ENCODE measurements around the gene RAB31.

RAB31 gene

DNA sequence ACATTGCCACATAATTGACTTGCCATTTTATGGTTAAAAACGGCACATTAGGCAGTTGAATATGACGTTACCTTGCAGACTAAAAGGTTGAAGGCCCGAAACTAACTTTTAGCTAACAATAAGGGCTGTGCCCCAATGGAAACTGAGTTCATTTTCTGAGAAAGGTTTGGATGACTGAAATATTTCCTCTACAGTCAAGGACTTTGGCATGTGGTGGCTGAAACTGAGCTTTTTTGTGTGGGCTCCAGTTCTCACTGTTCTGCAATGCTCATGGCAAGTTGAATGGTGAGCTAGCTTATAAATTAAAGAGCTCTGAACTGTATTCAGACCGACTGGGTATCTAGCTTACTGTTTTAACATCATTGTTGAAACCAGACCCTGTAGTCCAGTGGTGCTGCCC lies 153.8 kb downstream of the RAB31 start:
- DNase-seq (ENCODE audit: low read depth in 2 of 2) = no peak

GRCh38 chr18:9862686-9863085 lies 154.6 kb downstream of the RAB31 start:
- DNase-seq (ENCODE audit: low read depth in 2 of 2) = no peak

DNA sequence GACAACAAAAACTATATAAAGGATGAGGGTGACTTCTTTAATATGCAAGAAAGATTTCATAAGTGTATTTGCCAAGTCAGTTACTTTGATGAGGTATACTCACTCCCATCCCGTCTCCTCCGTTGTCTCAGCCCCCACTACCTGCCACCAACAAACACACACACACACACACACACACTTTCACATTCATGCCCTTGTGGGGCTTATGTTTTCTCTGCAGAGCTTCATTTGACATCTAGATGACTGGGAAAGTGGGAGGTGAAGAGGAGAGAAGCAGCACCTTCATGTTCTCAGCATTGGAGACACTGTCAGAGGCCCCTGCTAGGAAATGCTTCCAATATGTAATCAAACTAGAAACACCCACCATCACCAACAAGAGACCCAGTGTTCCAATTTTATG lies 155.2 kb downstream of the RAB31 start:
- DNase-seq (ENCODE audit: low read depth in 2 of 2) = no peak

GRCh38 chr18:9865764-9866490 lies 157.8 kb downstream of the RAB31 start:
- no peak for DNase-seq (ENCODE audit: low read depth in 2 of 2)

GRCh38 chr18:9866627-9867026 lies 158.5 kb downstream of the RAB31 start:
- DNase-seq (ENCODE audit: low read depth in 2 of 2) = no peak

- no peak for DNase-seq (ENCODE audit: low read depth in 2 of 2)
Observed at GRCh38 chr18:9867071-9867594, 159.0 kb downstream of the RAB31 start.

DNA sequence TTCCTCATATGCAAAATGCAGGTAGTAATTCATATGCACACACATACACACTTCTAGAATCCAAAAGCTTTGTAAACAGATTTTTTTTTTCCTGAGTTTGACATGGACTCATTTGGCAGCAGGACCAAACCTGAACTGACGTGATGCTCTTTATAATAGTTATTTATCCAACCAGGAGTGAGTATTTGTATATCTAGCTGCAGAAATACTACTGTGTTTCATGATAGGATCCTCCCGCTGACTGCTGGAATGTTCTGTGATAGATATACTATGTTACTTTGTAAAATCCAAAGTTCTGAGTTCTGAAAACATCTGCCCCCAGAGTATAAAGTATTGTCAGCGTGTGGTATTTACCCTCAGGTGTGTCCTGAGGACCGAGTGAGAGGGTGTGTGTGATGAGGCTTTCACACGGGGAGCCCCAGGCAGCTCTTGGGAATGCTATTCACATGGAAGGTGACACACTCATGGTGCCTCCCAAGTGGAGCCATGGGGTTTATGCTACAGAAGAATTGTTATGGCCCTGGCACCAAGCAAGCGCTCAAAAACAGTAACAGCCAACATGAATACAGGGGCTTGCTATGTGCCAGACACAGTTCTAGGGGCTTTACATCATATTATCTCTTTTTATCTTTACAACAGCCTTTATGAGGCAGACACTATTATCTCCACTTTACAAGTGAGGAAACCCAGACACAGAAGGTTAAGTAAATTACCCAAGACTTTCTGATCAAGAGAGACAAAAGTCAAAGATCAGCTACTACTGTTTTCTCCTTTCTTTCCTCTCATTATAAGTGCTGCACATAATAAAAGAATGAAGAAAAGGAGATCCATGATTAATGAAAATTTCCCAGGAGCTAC lies 161.0 kb downstream of the RAB31 start:
- no peak for DNase-seq (ENCODE audit: low read depth in 2 of 2)

DNA sequence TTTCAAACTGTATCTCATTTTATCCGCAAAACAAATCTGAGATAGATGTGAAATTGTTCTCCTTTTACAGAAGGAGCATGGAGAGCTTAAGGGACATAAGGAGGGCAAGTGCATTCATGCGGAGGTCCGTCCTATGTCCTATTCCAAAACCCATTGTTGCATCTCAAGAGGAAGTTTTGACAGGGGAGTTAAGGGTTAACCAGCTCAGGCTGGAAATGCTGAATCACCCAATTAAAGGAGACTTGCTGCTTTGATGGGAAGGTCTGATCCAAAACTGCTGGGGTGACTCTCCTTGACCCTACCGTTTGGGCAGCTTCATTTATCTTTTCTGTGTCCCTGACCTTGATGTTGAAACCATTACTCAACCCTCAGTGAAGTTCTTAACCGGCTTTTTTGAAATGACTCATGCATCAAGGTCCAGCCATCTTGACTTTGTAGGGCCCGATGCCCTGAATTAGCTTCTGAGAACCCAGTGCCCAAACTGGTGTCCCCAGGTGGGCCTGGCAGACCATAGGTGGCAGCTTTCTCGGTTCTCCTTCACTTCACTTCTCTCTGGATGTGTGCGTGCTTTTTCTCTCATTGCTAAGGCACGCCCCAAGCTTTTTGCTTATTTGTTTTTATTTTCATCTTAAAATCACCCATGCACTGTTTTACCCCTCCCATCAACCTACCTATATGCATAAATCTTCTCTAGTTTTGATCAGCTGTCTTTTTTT lies 161.8 kb downstream of the RAB31 start:
- no peak for DNase-seq (ENCODE audit: low read depth in 2 of 2)

- DNase-seq (ENCODE audit: low read depth in 2 of 2) = no peak
Observed at GRCh38 chr18:9870431-9871008, 162.4 kb downstream of the RAB31 start.

- no peak for DNase-seq (ENCODE audit: low read depth in 2 of 2)
Observed at GRCh38 chr18:9871244-9871746, 163.2 kb downstream of the RAB31 start.

DNA sequence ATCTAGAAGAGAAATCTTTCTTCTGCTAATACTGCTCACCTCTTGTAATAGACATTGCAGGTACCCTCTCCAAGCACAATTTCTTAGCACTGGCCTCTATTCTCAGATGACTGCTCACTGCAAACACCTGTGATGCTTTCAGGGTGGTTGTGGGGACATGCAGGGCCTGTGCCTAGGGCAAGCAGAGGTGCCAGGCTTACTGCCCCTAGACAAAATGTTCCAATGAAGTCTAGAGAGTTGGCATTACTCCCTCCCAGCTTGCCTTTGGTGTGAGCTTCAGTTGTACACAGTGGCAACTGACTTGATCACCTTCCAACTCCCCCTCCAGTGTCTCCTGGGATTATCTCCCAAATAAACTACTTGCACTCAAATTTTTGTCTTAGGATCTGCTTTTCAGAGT lies 164.7 kb downstream of the RAB31 start:
- no peak for DNase-seq (ENCODE audit: low read depth in 2 of 2)

- DNase-seq (ENCODE audit: low read depth in 2 of 2) = no peak
Observed at GRCh38 chr18:9874728-9875127, 166.6 kb downstream of the RAB31 start.

DNA sequence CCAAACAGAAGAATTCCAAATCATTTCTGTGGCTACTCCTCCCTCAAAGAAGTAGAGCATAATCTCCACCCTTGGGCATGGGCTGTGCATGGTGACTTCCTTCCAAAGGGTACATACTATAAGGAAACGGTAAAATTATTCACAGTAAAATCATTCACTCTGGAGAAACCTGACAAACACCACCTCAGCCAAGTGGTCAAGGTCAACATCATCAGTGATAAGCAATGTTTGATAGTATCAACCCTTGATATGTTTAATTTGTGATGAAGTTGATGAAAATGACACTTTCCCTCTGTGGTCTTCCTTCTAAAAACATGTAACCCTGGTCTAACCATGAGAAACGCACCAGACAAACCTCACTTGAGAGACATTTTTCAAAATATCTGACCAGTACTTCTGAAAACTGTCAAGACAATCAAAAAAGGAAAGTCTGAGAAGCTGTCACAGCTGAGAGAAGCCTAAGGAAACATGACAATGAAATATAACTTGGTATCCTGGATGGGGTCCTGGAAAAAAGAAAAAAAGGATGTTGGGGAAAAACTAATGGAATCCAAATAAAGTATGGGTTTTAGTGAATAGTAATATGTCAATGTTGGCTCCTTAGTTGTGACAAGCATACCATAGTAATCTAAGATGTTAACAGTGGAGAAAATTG lies 168.2 kb downstream of the RAB31 start:
- DNase-seq (ENCODE audit: low read depth in 2 of 2) = no peak

- no peak for DNase-seq (ENCODE audit: low read depth in 2 of 2)
Observed at GRCh38 chr18:9876867-9877654, 169.0 kb downstream of the RAB31 start.

GRCh38 chr18:9877655-9878014 lies 169.5 kb downstream of the RAB31 start:
- no peak for DNase-seq (ENCODE audit: low read depth in 2 of 2)

DNA sequence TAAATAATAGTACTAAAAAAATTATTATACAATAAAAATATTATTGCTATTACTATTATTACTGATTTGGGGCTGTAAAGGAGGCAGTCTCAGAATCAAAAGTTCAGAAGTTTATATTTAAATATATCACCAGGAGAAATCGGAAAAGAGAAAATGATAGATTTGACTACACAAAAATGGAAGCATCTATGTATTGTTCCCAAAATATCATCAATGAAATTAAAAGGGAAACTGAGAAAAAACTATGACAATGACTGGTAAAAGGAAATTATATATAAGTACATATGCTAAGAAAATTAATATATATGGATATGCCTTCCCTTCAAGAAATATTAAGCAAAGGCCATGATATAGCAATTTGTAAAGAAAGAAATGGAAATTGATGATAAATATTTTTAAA lies 170.0 kb downstream of the RAB31 start:
- DNase-seq (ENCODE audit: low read depth in 2 of 2) = no peak

DNA sequence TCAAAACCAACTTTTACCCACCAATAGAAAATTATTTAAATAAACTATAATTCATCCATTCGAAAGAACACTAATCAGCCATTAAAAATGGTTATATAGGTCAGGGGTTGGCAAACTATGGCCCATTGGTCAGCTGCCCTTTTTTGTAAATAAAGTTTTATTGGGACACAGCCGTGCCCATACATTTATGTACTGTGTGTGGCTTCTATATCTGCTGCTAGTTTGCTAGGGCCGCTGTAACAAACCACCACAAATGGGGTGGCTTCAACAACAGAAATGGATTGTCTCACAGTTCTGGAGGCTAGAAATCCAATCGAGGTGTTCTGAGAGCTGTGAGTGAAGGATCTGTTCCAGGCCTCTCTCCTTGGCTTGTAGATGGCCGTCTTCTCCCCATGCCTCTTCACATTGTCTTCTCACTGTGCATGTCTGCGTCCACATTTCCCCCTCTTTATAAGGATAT lies 170.7 kb downstream of the RAB31 start:
- DNase-seq (ENCODE audit: low read depth in 2 of 2) = no peak

DNA sequence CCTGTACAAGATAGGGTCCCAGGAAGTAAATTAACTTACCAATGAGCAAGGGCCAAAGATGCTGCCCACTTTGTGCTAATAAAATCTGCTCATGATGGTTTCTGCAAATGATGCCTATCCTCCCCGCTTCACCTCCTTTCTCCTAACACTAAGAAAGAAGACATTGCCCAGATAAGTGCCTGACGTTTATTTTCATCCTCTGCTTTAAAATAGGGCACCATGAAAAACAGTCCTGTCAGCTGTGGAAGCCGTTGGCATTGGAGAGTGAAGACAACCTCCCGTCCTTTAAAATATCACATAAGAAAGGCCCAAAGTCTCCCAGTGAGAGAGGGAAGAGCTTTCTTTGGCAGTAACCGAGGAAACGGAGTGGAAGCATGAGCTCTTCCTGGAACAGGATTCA lies 176.0 kb downstream of the RAB31 start:
- DNase-seq (ENCODE audit: low read depth in 2 of 2) = no peak

DNA sequence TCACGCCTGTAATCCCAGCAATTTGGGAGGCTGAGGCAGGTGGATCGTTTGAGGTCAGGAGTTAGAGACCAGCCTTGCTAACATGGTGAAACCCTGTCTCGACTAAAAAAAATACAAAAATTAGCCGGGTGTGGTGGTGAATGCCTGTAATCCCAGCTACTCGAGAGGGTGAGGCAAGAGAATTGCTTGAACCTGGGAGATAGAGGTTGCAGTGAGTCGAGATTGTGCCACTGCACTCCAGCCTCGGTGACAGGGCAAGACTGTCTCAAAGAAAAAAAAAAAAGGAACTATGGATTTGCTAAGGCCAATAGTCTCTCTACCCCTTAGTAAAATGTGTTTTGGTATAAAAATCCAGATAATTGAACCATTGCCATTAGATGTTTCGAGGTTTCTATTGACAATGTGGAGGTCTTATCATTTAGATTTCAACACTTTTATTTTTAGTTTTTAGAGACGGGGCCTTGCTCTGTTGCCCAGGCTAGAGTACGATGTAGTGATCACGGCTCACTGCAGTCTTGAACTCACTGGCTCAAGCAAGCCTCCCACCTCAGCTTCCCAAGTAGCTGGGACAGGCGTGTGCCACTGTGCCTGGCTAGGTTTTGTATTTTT lies 176.5 kb downstream of the RAB31 start:
- DNase-seq (ENCODE audit: low read depth in 2 of 2) = no peak

Measured in activated CD8-positive, alpha-beta memory T cell treated with anti-CD3 and anti-CD28 coated beads for 4 hours (primary cell).